HepG2 (cell line): ENCODE measurements around the gene LLGL2. TPM values are rescaled to one million over a fixed set of nuclear protein-coding genes. Genes with fewer than 3 reads are reported as not detected.

ENCODE experiments used
- FOXC1 ChIP-seq: sonication (generic); formaldehyde crosslinking; IDR thresholded peaks from 2 replicates; pipeline ENCODE4 v1.8.0; 2022; ENCODE audit warnings: mild to moderate bottlenecking, missing genetic modification reagents, borderline replicate concordance
- HMG20A ChIP-seq: IDR thresholded peaks from 2 replicates; pipeline ENCODE4 v1.6.1; 2016; ENCODE audit warnings: borderline replicate concordance
- NR2C2 ChIP-seq: sonication (generic); formaldehyde crosslinking; IDR thresholded peaks from 2 replicates; pipeline ENCODE4 v1.4.0; 2020; ENCODE audit warnings: missing genetic modification reagents, mild to moderate bottlenecking, moderate library complexity, borderline replicate concordance
- RFXANK ChIP-seq: IDR thresholded peaks from 2 replicates; pipeline ENCODE4 v1.6.1; 2016
- SMAD9 ChIP-seq: sonication (generic); formaldehyde crosslinking; IDR thresholded peaks from 2 replicates; pipeline ENCODE4 v1.5.1; 2020; ENCODE audit warnings: mild to moderate bottlenecking, missing genetic modification reagents
- SMC3 ChIP-seq: IDR thresholded peaks from 2 replicates; pipeline ENCODE4 v1.6.1; 2011; ENCODE audit warnings: low read length, improper control_type of control experiment
- SNAPC2 ChIP-seq: sonication (generic); formaldehyde crosslinking; IDR thresholded peaks from 2 replicates; pipeline ENCODE4 v1.8.1; 2022; ENCODE audit warnings: mild to moderate bottlenecking, missing genetic modification reagents
- ZFY ChIP-seq: sonication (generic); formaldehyde crosslinking; IDR thresholded peaks from 2 replicates; pipeline ENCODE4 v1.4.0; 2020; ENCODE audit warnings: missing genetic modification reagents
- ZMYM4 ChIP-seq: sonication (generic); formaldehyde crosslinking; IDR thresholded peaks from 2 replicates; pipeline ENCODE4 v1.8.1; 2023; ENCODE audit warnings: mild to moderate bottlenecking, missing genetic modification reagents
- ZNF3 ChIP-seq: IDR thresholded peaks from 2 replicates; pipeline ENCODE4 v1.7.0; 2017; ENCODE audit warnings: inconsistent platforms
- ZNF432 ChIP-seq: sonication (generic); formaldehyde crosslinking; IDR thresholded peaks from 2 replicates; pipeline ENCODE4 v1.5.0; 2020; ENCODE audit warnings: missing genetic modification reagents, mild to moderate bottlenecking, borderline replicate concordance
- ZNF451 ChIP-seq: sonication (generic); formaldehyde crosslinking; IDR thresholded peaks from 2 replicates; pipeline ENCODE4 v1.5.0; 2020; ENCODE audit warnings: mild to moderate bottlenecking, missing genetic modification reagents
- ZNF670 ChIP-seq: sonication (generic); formaldehyde crosslinking; IDR thresholded peaks from 2 replicates; pipeline ENCODE4 v1.8.0; 2022; ENCODE audit warnings: mild to moderate bottlenecking, missing genetic modification reagents, borderline replicate concordance
- ZNF678 ChIP-seq: sonication (generic); formaldehyde crosslinking; IDR thresholded peaks from 2 replicates; pipeline ENCODE4 v1.4.0; 2020; ENCODE audit warnings: mild to moderate bottlenecking, missing genetic modification reagents
- ZNF839 ChIP-seq: sonication (generic); formaldehyde crosslinking; IDR thresholded peaks from 2 replicates; pipeline ENCODE4 v1.4.0; 2020; ENCODE audit warnings: missing genetic modification reagents, mild to moderate bottlenecking, borderline replicate concordance
- ZSCAN20 ChIP-seq: sonication (generic); formaldehyde crosslinking; IDR thresholded peaks from 2 replicates; pipeline ENCODE4 v1.4.0; 2020; ENCODE audit warnings: missing genetic modification reagents, mild to moderate bottlenecking, borderline replicate concordance
- polyA plus RNA-seq, 8 experiments: library from polyadenylated mRNA; depleted of rRNA in 3 of 8; stranded (reverse) in 7 of 8; unstranded in 1 of 8; fragments of >200 nt; fragmentation: Illumina TruSeq in 4 of 8; extraction: Trizol in 4 of 8; gene quantifications; 2 replicates each; pipeline versions ENCODE4 v1.2.1 to v1.2.3, GENCODE V29; 2011 to 2016; ENCODE audit warnings: low read depth in 4 of 8, missing spikeins in 1 of 8, mixed read lengths in 1 of 8; ENCODE audit not compliant: insufficient read depth in 1 of 8
- total RNA-seq, 5 experiments: library from RNA; depleted of rRNA; stranded (reverse); fragments of >200 nt; fragmentation: Illumina TruSeq; extraction: Trizol; gene quantifications; 2 replicates each; pipeline ENCODE4 v1.2.3, GENCODE V29; 2016; ENCODE audit warnings: low read depth in 1 of 5
- TF ChIP-seq, protein P1 (sequence below): sonication (generic); formaldehyde crosslinking; IDR thresholded peaks from 2 replicates; pipeline ENCODE4 v1.8.1; 2023; ENCODE audit warnings: mild to moderate bottlenecking, inconsistent platforms, moderate library complexity, missing genetic modification reagents, borderline replicate concordance
- TF ChIP-seq, protein P2 (sequence below): sonication (generic); formaldehyde crosslinking; IDR thresholded peaks from 2 replicates; pipeline ENCODE4 v1.5.0; 2020; ENCODE audit warnings: missing genetic modification reagents
- TF ChIP-seq, protein P3 (sequence below), 2 experiments: sonication (generic) in 1 of 2; formaldehyde crosslinking in 1 of 2; IDR thresholded peaks; 2 replicates each; pipeline versions ENCODE4 v1.4.0 to v1.6.1; 2016 to 2020; ENCODE audit warnings: borderline replicate concordance in 1 of 2, low read depth in 1 of 2, mild to moderate bottlenecking in 1 of 2, missing genetic modification reagents in 1 of 2
- TF ChIP-seq, protein P4 (sequence below): sonication (generic); formaldehyde crosslinking; IDR thresholded peaks from 2 replicates; pipeline ENCODE4 v1.5.0; 2020; ENCODE audit warnings: mild to moderate bottlenecking, low read depth, missing genetic modification reagents, borderline replicate concordance
- TF ChIP-seq, protein P5 (sequence below): sonication (generic); formaldehyde crosslinking; conservative IDR thresholded peaks from 2 replicates; pipeline ENCODE4 v1.8.0; 2022; ENCODE audit warnings: mild to moderate bottlenecking, moderate library complexity, missing genetic modification reagents

LLGL2 gene
- total and polyA plus RNA-seq, 2 of the 13 experiments (the other 11 are each of a cell fraction or from before 2014, with no cell fraction given): 83.0 to 86.7 TPM

DNA sequence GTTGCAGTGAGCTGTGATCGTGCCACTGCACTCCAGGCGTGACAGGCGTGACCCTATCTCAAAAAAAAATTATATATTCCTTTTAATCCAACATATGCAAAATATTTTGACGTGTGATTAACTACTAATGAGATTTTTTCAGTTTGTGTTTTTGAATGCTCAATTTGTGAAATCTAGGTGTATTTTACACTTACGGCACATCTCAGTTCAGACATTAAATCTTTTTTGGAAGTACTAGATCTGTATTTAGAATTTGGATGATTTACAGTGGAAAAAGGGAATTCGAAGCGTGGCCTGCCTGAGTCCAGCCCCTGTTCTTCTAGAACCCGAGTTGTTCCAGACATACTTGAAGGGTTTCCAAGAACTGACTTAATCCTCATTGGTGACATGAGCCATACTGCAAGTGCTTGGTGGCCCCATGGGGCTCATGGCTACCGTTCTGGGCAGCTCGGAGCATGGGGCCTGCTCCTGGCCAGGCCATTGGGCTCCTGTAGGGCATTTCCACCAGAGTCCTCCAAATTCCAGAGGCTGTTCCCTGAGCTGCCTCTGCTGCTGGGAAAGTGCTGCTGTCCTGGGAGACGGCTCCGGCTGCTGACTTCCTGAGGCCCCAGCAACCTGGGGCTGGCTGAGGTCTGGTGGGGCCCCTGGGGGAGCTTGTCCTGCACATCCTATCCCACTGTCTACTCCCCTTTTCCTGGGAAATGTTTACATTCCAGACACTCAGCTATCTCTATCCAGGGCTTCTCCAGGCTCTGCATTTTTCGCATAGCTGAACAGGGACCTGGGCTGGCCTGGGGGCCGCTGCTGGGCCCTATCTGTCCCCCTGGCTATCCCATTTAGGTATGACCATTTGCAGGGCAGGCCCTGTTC is 27.2 kb downstream of the LLGL2 start (continued):
- TF ChIP-seq, protein P1, sequence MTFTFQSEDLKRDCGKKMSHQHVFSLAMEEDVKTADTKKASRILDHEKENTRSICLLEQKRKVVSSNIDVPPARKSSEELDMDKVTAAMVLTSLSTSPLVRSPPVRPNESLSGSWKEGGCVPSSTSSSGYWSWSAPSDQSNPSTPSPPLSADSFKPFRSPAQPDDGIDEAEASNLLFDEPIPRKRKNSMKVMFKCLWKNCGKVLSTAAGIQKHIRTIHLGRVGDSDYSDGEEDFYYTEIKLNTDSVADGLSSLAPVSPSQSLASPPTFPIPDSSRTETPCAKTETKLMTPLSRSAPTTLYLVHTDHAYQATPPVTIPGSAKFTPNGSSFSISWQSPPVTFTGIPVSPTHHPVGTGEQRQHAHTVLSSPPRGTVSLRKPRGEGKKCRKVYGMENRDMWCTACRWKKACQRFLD: no peak
- TF ChIP-seq ZMYM4 (CRISPR knock-in tag): no peak; the same call in 1 of the 2 replicates
- peak; percentile 32; the same call in 1 of the 2 replicates for TF ChIP-seq HMG20A (CRISPR knock-in tag)
- TF ChIP-seq, protein P2, sequence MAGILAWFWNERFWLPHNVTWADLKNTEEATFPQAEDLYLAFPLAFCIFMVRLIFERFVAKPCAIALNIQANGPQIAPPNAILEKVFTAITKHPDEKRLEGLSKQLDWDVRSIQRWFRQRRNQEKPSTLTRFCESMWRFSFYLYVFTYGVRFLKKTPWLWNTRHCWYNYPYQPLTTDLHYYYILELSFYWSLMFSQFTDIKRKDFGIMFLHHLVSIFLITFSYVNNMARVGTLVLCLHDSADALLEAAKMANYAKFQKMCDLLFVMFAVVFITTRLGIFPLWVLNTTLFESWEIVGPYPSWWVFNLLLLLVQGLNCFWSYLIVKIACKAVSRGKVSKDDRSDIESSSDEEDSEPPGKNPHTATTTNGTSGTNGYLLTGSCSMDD (CRISPR knock-in tag): no peak
- TF ChIP-seq, protein P3, sequence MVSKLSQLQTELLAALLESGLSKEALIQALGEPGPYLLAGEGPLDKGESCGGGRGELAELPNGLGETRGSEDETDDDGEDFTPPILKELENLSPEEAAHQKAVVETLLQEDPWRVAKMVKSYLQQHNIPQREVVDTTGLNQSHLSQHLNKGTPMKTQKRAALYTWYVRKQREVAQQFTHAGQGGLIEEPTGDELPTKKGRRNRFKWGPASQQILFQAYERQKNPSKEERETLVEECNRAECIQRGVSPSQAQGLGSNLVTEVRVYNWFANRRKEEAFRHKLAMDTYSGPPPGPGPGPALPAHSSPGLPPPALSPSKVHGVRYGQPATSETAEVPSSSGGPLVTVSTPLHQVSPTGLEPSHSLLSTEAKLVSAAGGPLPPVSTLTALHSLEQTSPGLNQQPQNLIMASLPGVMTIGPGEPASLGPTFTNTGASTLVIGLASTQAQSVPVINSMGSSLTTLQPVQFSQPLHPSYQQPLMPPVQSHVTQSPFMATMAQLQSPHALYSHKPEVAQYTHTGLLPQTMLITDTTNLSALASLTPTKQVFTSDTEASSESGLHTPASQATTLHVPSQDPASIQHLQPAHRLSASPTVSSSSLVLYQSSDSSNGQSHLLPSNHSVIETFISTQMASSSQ (IDR thresholded peaks at IDR 0.05; ENCODE audit: low read depth): no peak
- TF ChIP-seq, protein P3 (CRISPR knock-in tag; IDR thresholded peaks at IDR 0.05; ENCODE audit: borderline replicate concordance): peak; percentile 79
- TF ChIP-seq, protein P4, sequence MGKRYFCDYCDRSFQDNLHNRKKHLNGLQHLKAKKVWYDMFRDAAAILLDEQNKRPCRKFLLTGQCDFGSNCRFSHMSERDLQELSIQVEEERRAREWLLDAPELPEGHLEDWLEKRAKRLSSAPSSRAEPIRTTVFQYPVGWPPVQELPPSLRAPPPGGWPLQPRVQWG (CRISPR knock-in tag): no peak
- no peak for TF ChIP-seq ZNF670 (CRISPR knock-in tag)
- TF ChIP-seq ZNF432 (CRISPR knock-in tag): no peak
- TF ChIP-seq ZNF451 (CRISPR knock-in tag): no peak
- no peak for TF ChIP-seq ZSCAN20
- TF ChIP-seq SNAPC2 (CRISPR knock-in tag): no peak
- no peak for TF ChIP-seq SMAD9 (CRISPR knock-in tag)
- peak; percentile 65 for TF ChIP-seq ZFY
- TF ChIP-seq ZNF678 (CRISPR knock-in tag): no peak
- no peak for TF ChIP-seq ZNF3 (CRISPR knock-in tag)
- TF ChIP-seq, protein P5, sequence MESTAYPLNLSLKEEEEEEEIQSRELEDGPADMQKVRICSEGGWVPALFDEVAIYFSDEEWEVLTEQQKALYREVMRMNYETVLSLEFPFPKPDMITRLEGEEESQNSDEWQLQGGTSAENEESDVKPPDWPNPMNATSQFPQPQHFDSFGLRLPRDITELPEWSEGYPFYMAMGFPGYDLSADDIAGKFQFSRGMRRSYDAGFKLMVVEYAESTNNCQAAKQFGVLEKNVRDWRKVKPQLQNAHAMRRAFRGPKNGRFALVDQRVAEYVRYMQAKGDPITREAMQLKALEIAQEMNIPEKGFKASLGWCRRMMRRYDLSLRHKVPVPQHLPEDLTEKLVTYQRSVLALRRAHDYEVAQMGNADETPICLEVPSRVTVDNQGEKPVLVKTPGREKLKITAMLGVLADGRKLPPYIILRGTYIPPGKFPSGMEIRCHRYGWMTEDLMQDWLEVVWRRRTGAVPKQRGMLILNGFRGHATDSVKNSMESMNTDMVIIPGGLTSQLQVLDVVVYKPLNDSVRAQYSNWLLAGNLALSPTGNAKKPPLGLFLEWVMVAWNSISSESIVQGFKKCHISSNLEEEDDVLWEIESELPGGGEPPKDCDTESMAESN: no peak
- no peak for TF ChIP-seq NR2C2 (CRISPR knock-in tag)
- no peak for TF ChIP-seq SMC3
- no peak; the same call in 1 of the 2 replicates for TF ChIP-seq ZNF839 (CRISPR knock-in tag)
- TF ChIP-seq RFXANK (CRISPR knock-in tag): no peak
- TF ChIP-seq FOXC1 (CRISPR knock-in tag): no peak
